ENCODE data around the gene FES. TPM values are rescaled to one million over a fixed set of nuclear protein-coding genes. Genes with fewer than 3 reads are reported as not detected.

FES gene
- total RNA-seq, 6 donors from 2014 or later = 33.4 to 144 (median 68.3) TPM

DNA sequence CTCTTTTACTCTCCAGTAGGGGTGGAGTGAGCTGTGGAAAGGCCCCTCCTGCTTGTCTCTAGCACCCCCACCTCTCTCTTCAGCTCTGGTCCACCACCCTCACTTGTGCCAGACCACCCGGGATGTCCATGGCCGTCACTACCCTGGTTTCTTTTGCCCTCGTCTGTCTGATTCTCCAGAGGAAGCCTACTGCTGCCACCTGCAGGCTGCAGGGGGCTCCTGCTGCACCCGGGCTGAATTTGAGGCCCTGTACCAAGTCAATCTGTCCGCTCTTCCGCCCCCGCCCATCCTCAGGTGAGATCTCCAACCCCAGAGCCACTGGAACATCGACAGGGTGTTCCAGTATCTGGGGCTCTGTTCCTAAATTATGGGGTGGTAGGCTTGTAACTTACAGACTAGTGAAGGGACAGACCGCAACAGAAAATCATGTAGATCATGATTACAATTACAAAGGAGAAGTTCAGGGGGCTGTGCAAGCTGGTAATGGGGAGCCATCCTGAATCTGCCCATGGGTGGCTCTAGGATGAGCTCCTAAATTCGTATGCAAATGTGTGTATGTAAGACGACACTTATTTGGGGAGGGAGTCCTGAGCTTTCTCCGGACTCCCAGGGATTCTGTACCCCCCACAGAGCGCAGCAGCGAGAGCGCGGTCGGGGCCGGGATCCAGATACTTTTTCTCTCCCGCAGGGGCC is 50.1 kb downstream of the FES start:
- TF ChIP-seq POLR2A (IDR thresholded peaks at IDR 0.05) (no peak), EP300 (IDR thresholded peaks at IDR 0.05) (no peak), CTCF (IDR thresholded peaks at IDR 0.05) (peak; percentile 77 to 95 (median 84)), POLR2AphosphoS5 (IDR thresholded peaks at IDR 0.05) (no peak)
- H3K27me3 ChIP-seq = no peaks in the 10 kb centered on the region
- H3K4me3 ChIP-seq = peak overlapping the region; percentile 65 to 95 (median 85)
- no peaks in the 10 kb centered on the region for H3K9me3 ChIP-seq
- peaks cover 45 to 64% (median 48%) of the 10 kb centered on the region in 4 donors for H3K4me1 ChIP-seq
- H3K36me3 ChIP-seq = peaks cover 4 to 21% (median 15%) of the 10 kb centered on the region in 4 donors
- peak; percentile 69 to 82 for ATAC-seq (ENCODE audit: low FRiP score in 2 of 2)
- H3K27ac ChIP-seq = peak overlapping the region; percentile 62 to 91 (median 82)
- WGBS, 2 donors = 1 to 2% methylated on average over 19 of the region's 19 CpGs
- DNase-seq = peak; percentile 91 to 94

DNA sequence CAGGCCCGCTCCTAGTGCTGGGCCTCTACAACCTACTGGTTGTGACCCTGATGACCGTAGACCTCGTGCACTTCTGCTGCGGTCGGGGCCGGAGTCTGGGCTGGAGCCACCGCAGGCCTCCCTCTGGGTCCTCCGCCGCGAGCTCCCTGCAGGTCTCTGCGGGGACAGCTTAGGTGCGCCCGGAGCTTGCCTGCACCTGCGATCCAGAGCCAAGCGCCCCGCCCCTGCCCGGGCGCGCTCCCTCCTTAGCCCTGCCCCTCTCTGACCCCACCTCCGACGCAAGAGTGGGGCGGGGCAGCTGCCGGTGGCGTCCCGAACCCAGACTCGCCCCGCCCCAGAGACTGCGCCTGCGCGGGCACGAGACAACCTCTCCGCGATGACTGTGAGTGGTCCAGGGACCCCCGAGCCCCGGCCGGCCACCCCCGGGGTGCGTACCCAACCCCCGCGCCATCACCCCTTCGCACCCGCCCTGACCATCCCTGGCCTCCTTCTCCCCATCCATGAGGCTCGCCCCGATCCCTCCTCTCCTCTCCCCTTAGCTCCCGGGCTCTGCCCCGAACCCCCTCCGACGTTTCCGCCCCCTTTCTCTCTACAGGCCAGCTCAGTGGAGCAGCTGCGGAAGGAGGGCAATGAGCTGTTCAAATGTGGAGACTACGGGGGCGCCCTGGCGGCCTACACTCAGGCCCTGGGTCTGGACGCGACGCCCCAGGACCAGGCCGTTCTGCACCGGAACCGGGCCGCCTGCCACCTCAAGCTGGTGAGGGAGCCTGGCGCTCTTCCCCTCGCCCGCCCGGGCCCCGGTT is 50.8 kb downstream of the FES start, which contains the start of gene UNC45A:
UNC45A (plus strand) TSS at position 337 of the 803 bp plus-strand sequence; CDS start at position 377, 40 bp downstream.
- 0 to 1% methylated on average over 8 to 45 of the region's 65 CpGs for WGBS, 2 donors
- ATAC-seq (ENCODE audit: low FRiP score in 2 of 2) = peak; percentile 92 to 93
- H3K4me1 ChIP-seq = peaks cover 45 to 60% (median 46%) of the 10 kb centered on the region in 4 donors

GRCh38 chr15:90936823-90937222 is 52.5 kb downstream of the FES start:
- ATAC-seq (ENCODE audit: low FRiP score in 2 of 2) = no peak
- 82 to 85% methylated on average over 1 of the region's 1 CpG for WGBS, 2 donors
- Histone ChIP-seq H3K27ac (no peak overlapping the region), H3K4me1 (peaks cover 30 to 43% (median 31%) of the 10 kb centered on the region in 4 donors), H3K4me3 (no peak overlapping the region), H3K27me3 (no peaks in the 10 kb centered on the region), H3K9me3 (no peaks in the 10 kb centered on the region), H3K36me3 (peaks cover 26 to 45% (median 38%) of the 10 kb centered on the region in 4 donors)
- no peak for TF ChIP-seq POLR2A (IDR thresholded peaks at IDR 0.05)
- no peak for TF ChIP-seq CTCF (IDR thresholded peaks at IDR 0.05)
- TF ChIP-seq EP300 (IDR thresholded peaks at IDR 0.05) = no peak
- TF ChIP-seq POLR2AphosphoS5 (IDR thresholded peaks at IDR 0.05) = no peak
- DNase-seq = no peak

More for the DNA sequence above, 50.8 kb downstream of the FES start, which contains the start of gene UNC45A:
- DNase-seq = peak; percentile 98 to 99
- peak within 1 kb of the TSS; percentile 62 to 91 (median 82) for H3K27ac ChIP-seq
- H3K4me3 ChIP-seq = peak within 1 kb of the TSS; percentile 65 to 95 (median 85)
- peaks cover 12 to 28% (median 22%) of the 10 kb centered on the region in 4 donors for H3K36me3 ChIP-seq
- no peaks in the 10 kb centered on the region for H3K9me3 ChIP-seq
- peak in 1 of 2 donors; percentile 75 for TF ChIP-seq POLR2AphosphoS5 (IDR thresholded peaks at IDR 0.05)
- TF ChIP-seq EP300 (IDR thresholded peaks at IDR 0.05) = no peak
- TF ChIP-seq POLR2A (IDR thresholded peaks at IDR 0.05) = peak in 2 of 4 donors; percentile 59 to 79
- no peaks in the 10 kb centered on the region for H3K27me3 ChIP-seq

DNA sequence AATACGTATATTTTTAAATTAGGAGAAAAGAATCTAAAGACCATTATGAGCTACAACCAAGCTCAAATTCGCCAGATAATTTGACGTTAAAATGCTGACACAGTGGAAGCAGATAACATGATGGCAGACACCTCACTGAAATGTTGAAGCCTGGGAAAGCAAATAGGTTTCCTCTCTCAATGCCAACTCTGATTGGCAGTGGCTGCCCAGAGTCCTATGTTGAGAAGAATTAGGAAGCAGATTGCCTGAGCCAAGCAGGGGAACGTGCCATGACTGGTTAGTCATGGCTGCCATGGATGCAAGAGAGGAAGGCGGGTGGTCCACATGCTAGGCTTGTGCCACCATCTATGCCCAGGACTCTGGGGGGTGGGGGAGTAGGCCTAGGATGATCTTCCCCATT is 54.0 kb downstream of the FES start:
- no peaks in the 10 kb centered on the region for H3K27me3 ChIP-seq
- H3K4me1 ChIP-seq = peaks cover 21 to 30% (median 25%) of the 10 kb centered on the region in 4 donors
- DNase-seq (no peak), ATAC-seq (ENCODE audit: low FRiP score in 2 of 2) (no peak)
- 93% methylated on average over 5 of the region's 5 CpGs for WGBS, 2 donors
- no peaks in the 10 kb centered on the region for H3K9me3 ChIP-seq
- H3K27ac ChIP-seq = no peak overlapping the region
- no peak overlapping the region for H3K4me3 ChIP-seq
- TF ChIP-seq POLR2AphosphoS5 (IDR thresholded peaks at IDR 0.05) (no peak), POLR2A (IDR thresholded peaks at IDR 0.05) (no peak), CTCF (IDR thresholded peaks at IDR 0.05) (no peak), EP300 (IDR thresholded peaks at IDR 0.05) (no peak)
- H3K36me3 ChIP-seq = peaks cover 38 to 59% (median 52%) of the 10 kb centered on the region in 4 donors

DNA sequence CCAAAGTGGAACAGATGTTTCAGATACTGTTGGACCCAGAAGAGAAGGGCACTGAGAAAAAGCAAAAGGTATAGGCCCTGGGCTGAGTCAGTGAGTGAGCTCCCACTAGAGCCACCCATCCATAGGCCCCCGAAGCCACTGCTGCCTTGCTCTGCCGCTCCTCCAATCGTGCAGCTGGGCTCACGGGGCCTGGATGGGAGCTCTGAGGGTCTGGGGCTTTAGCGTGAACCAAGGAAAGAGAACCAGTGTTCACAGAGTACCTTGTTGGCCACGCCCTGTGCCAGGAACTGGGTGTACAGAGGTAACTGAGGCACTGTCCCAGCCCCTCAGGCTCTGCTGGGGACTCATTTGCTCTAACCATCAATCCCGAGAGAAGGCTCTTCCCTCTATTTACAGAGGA is 55.5 kb downstream of the FES start:
- TF ChIP-seq CTCF (IDR thresholded peaks at IDR 0.05) (no peak), EP300 (IDR thresholded peaks at IDR 0.05) (no peak), POLR2A (IDR thresholded peaks at IDR 0.05) (no peak), POLR2AphosphoS5 (IDR thresholded peaks at IDR 0.05) (no peak)
- H3K27ac ChIP-seq = no peak overlapping the region
- no peak overlapping the region for H3K4me3 ChIP-seq
- H3K4me1 ChIP-seq = peaks cover 13 to 17% (median 14%) of the 10 kb centered on the region in 4 donors
- no peak for DNase-seq
- no peak for ATAC-seq (ENCODE audit: low FRiP score in 2 of 2)
- 81 to 82% methylated on average over 6 to 7 of the region's 7 CpGs for WGBS, 2 donors
- no peaks in the 10 kb centered on the region for H3K9me3 ChIP-seq
- no peaks in the 10 kb centered on the region for H3K27me3 ChIP-seq
- peaks cover 48 to 74% (median 66%) of the 10 kb centered on the region in 4 donors for H3K36me3 ChIP-seq
